MM.1S (cell line): ENCODE measurements around the gene PRKCA.

ENCODE experiments used
- DNase-seq: peaks from one replicate; pipeline ENCODE4 v3.0.0-alpha.2; 2015
- H2AFZ ChIP-seq: fragments of 300-600 bp; sonication (generic); 2 replicates; pipeline ENCODE4 v1.6.0; 2016; ENCODE audit warnings: antibody characterized with exemption, low read length
- H3F3A ChIP-seq: fragments of 300-600 bp; sonication (generic); 2 replicates; pipeline ENCODE4 v1.6.1; 2016; ENCODE audit warnings: mild to moderate bottlenecking, antibody characterized with exemption, low read length, moderate library complexity, mixed read lengths; ENCODE audit not compliant: insufficient read depth
- H3K27ac ChIP-seq: fragments of 300-600 bp; sonication (generic); 2 replicates; pipeline ENCODE4 v1.5.1; 2016; ENCODE audit warnings: mild to moderate bottlenecking, low read length
- H3K27me3 ChIP-seq: fragments of 300-600 bp; sonication (generic); replicated peaks from 2 replicates; pipeline ENCODE4 v1.6.0; 2016; ENCODE audit warnings: low read length; ENCODE audit not compliant: insufficient read depth
- H3K36me3 ChIP-seq: fragments of 300-600 bp; sonication (generic); replicated peaks from 2 replicates; pipeline ENCODE4 v1.6.1; 2016; ENCODE audit warnings: mild to moderate bottlenecking, low read length, mixed read lengths; ENCODE audit not compliant: insufficient read depth
- H3K4me1 ChIP-seq: fragments of 300-600 bp; sonication (generic); 2 replicates; pipeline ENCODE4 v1.6.1; 2016; ENCODE audit warnings: low read length, mixed read lengths
- H3K4me2 ChIP-seq: fragments of 300-600 bp; sonication (generic); 2 replicates; pipeline ENCODE4 v1.6.0; 2016; ENCODE audit warnings: low read depth, low read length
- H3K4me3 ChIP-seq: fragments of 300-600 bp; sonication (generic); 2 replicates; pipeline ENCODE4 v1.5.1; 2016; ENCODE audit warnings: low read length, mixed read lengths
- H3K79me2 ChIP-seq: fragments of 300-600 bp; sonication (generic); 2 replicates; pipeline ENCODE4 v1.6.1; 2016; ENCODE audit warnings: mixed run types, low read length, mixed read lengths
- H3K9ac ChIP-seq: fragments of 300-600 bp; sonication (generic); 2 replicates; pipeline ENCODE4 v1.6.1; 2016; ENCODE audit warnings: low read length, mixed read lengths
- H3K9me2 ChIP-seq: fragments of 300-600 bp; sonication (generic); replicated peaks from 2 replicates; pipeline ENCODE4 v1.6.1; 2016; ENCODE audit warnings: mild to moderate bottlenecking, low read length, mixed read lengths; ENCODE audit not compliant: insufficient read depth
- H3K9me3 ChIP-seq: fragments of 300-600 bp; sonication (generic); replicated peaks from 2 replicates; pipeline ENCODE4 v1.6.1; 2016; ENCODE audit warnings: mild to moderate bottlenecking, low read length, mixed read lengths; ENCODE audit not compliant: insufficient read depth
- H4K20me1 ChIP-seq: fragments of 300-600 bp; sonication (generic); 2 replicates; pipeline ENCODE4 v1.6.1; 2016; ENCODE audit warnings: mild to moderate bottlenecking, low read length, moderate library complexity, mixed read lengths; ENCODE audit not compliant: insufficient read depth
- CTCF ChIP-seq: fragments of 300-600 bp; sonication (generic); IDR thresholded peaks from 2 replicates; pipeline ENCODE4 v1.5.1; 2016; ENCODE audit warnings: antibody characterized with exemption, low read length, mixed read lengths
- EZH2 ChIP-seq: fragments of 300-600 bp; sonication (generic); optimal IDR thresholded peaks from 2 replicates; pipeline ENCODE3; 2017; ENCODE audit warnings: low read depth, mild to moderate bottlenecking, antibody characterized with exemption, low read length, mixed read lengths
- EZH2phosphoT487 ChIP-seq: fragments of 300-600 bp; sonication (generic); IDR thresholded peaks from 2 replicates; pipeline ENCODE4 v1.6.1; 2018; ENCODE audit warnings: antibody characterized with exemption, low read length

PRKCA gene

GRCh38 chr17:66730461-66730923, 428.1 kb downstream of the PRKCA start:
- TF ChIP-seq EZH2 (no peak), EZH2phosphoT487 (no peak), CTCF (no peak)
- Histone ChIP-seq H3K4me3 (no peak overlapping the region), H2AFZ (no peak overlapping the region), H3K4me2 (no peak overlapping the region), H3F3A (no peaks in the 10 kb centered on the region), H3K79me2 (no peaks in the 10 kb centered on the region), H3K27me3 (no peaks in the 10 kb centered on the region), H3K36me3 (no peaks in the 10 kb centered on the region), H3K4me1 (no peaks in the 10 kb centered on the region), H3K9ac (no peak overlapping the region), H3K9me3 (no peaks in the 10 kb centered on the region), H3K9me2 (no peaks in the 10 kb centered on the region), H3K27ac (no peak overlapping the region), H4K20me1 (no peaks in the 10 kb centered on the region)
- no peak for DNase-seq

- Histone ChIP-seq H3K4me3 (no peak overlapping the region), H3K4me2 (no peak overlapping the region), H3K9me2 (no peaks in the 10 kb centered on the region), H3K36me3 (no peaks in the 10 kb centered on the region), H3K27me3 (no peaks in the 10 kb centered on the region), H3K9ac (no peak overlapping the region), H4K20me1 (no peaks in the 10 kb centered on the region), H2AFZ (no peak overlapping the region), H3K27ac (no peak overlapping the region), H3F3A (no peaks in the 10 kb centered on the region), H3K9me3 (no peaks in the 10 kb centered on the region), H3K4me1 (no peaks in the 10 kb centered on the region), H3K79me2 (no peaks in the 10 kb centered on the region)
- TF ChIP-seq EZH2phosphoT487 = no peak
- no peak for TF ChIP-seq CTCF
- no peak for TF ChIP-seq EZH2
- DNase-seq = no peak
Measured at GRCh38 chr17:66733759-66734158, 431.3 kb downstream of the PRKCA start.

- Histone ChIP-seq H3K9me3 (no peaks in the 10 kb centered on the region), H3K27ac (no peak overlapping the region), H3K79me2 (no peaks in the 10 kb centered on the region), H3K4me1 (no peaks in the 10 kb centered on the region), H3K4me3 (no peak overlapping the region), H3K9me2 (no peaks in the 10 kb centered on the region), H3K27me3 (no peaks in the 10 kb centered on the region), H3K4me2 (no peak overlapping the region), H3F3A (no peaks in the 10 kb centered on the region), H2AFZ (no peak overlapping the region), H4K20me1 (no peaks in the 10 kb centered on the region), H3K36me3 (no peaks in the 10 kb centered on the region), H3K9ac (no peak overlapping the region)
- TF ChIP-seq CTCF (no peak), EZH2phosphoT487 (no peak), EZH2 (no peak)
- DNase-seq = no peak
Measured at GRCh38 chr17:66734186-66734943, 432.0 kb downstream of the PRKCA start.
